OCI-LY3 (cell line): Measurements from ENCODE around the gene LARP1.

ENCODE experiments used
- H2AFZ ChIP-seq: fragments of 200-600, 300-600 bp; shearing (Covaris generic); 2 replicates; pipeline ENCODE4 v1.6.0; 2014; ENCODE audit warnings: antibody characterized with exemption, low read depth, low read length
- H3K27ac ChIP-seq: fragments of 200-600, 300-600 bp; sonication (generic); 2 replicates; pipeline ENCODE4 v1.5.1; 2014; ENCODE audit warnings: mild to moderate bottlenecking, low read length, moderate library complexity, mixed read lengths
- H3K27me3 ChIP-seq: fragments of 200-600, 300-600 bp; sonication (generic); 2 replicates; pipeline ENCODE4 v1.6.1; 2014; ENCODE audit warnings: low read depth, low read length, mixed read lengths
- H3K36me3 ChIP-seq: fragments of 200-600, 300-600 bp; sonication (generic); replicated peaks from 2 replicates; pipeline ENCODE3; 2014; ENCODE audit warnings: low read depth, low read length, mixed read lengths
- H3K4me1 ChIP-seq: fragments of 300-600, 200-600 bp; sonication (generic); 2 replicates; pipeline ENCODE4 v1.6.1; 2014; ENCODE audit warnings: low read length, mixed read lengths
- H3K4me2 ChIP-seq: fragments of 200-600, 300-600 bp; sonication (generic); 2 replicates; pipeline ENCODE4 v1.6.1; 2014; ENCODE audit warnings: low read length, mixed read lengths
- H3K4me3 ChIP-seq: fragments of 300-600, 200-600 bp; sonication (generic); 2 replicates; pipeline ENCODE4 v1.5.1; 2014; ENCODE audit warnings: antibody characterized with exemption, mild to moderate bottlenecking, low read length, moderate library complexity
- H3K79me2 ChIP-seq: fragments of 300-600, 200-600 bp; shearing (Covaris generic); 2 replicates; pipeline ENCODE4 v1.6.1; 2014; ENCODE audit warnings: mild to moderate bottlenecking, low read length, mixed read lengths
- H3K9ac ChIP-seq: fragments of 300-600, 200-600 bp; shearing (Covaris generic); 2 replicates; pipeline ENCODE4 v1.6.0; 2014; ENCODE audit warnings: mild to moderate bottlenecking, low read length, moderate library complexity
- H3K9me3 ChIP-seq: fragments of 200-600, 300-600 bp; shearing (Covaris generic); 2 replicates; pipeline ENCODE4 v1.6.1; 2014; ENCODE audit warnings: low read length, mixed read lengths; ENCODE audit not compliant: insufficient read depth
- H4K20me1 ChIP-seq: fragments of 200-600, 300-600 bp; sonication (generic); 2 replicates; pipeline ENCODE4 v1.6.1; 2016; ENCODE audit warnings: low read length, mixed read lengths; ENCODE audit not compliant: insufficient read depth
- EZH2phosphoT487 ChIP-seq: fragments of 200-600 bp; shearing (Covaris generic); IDR thresholded peaks from 2 replicates; pipeline ENCODE4 v1.6.1; 2018; ENCODE audit warnings: antibody characterized with exemption, mixed run types, low read depth
- TF ChIP-seq, protein P1 (sequence below): fragments of 200-600, 300-600 bp; sonication (generic); IDR thresholded peaks from 2 replicates; pipeline ENCODE4 v1.5.1; 2014; ENCODE audit warnings: antibody characterized with exemption, low read length, low read depth

The LARP1 gene

DNA sequence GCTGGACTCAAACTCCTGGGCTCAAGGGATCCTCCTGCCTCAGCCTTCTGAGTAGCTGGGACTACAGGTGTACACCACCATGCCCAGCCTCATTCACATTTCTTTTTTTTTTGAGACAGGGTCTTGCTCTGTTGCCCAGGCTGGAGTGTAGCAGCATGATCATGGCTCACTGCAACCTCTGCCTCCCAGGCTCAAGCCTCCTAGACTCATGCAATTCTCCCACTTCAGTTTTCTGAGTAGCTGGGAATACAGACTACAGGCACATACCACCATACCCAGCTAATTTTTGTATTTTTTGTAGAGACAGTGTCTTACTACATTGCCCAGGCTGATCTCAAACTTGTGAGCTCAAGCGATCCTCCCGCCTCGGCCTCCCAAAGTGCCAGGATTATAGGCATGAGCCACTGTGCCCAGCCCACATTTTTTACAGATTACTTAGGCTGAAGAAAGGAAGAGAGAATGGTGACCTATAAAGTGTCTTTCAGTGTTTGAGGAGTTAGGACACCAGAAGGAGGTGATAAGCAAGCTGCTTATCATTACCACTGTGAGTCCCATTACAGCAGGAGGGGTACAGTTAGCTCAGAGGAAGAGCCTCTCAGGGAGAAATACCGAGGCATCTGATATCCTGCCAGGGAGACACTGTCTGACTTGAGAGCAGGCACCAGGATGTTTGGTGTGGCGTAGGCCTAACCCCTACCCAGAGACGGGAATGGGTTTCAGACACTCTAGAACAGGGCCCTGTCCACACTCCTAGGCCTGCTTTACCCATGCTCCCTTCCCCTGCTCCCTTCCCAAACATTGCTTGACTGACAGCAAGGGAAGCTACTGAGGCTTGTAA, 85.5 kb downstream of the LARP1 start:
- no peak overlapping the region for H2AFZ ChIP-seq
- no peaks in the 10 kb centered on the region for H4K20me1 ChIP-seq
- H3K36me3 ChIP-seq, result no peaks in the 10 kb centered on the region
- no peaks in the 10 kb centered on the region for H3K9me3 ChIP-seq
- no peaks in the 10 kb centered on the region for H3K79me2 ChIP-seq
- H3K27me3 ChIP-seq, result no peaks in the 10 kb centered on the region
- no peaks in the 10 kb centered on the region for H3K4me1 ChIP-seq
- no peak overlapping the region for H3K4me3 ChIP-seq
- H3K9ac ChIP-seq, result no peak overlapping the region
- TF ChIP-seq, protein P1, sequence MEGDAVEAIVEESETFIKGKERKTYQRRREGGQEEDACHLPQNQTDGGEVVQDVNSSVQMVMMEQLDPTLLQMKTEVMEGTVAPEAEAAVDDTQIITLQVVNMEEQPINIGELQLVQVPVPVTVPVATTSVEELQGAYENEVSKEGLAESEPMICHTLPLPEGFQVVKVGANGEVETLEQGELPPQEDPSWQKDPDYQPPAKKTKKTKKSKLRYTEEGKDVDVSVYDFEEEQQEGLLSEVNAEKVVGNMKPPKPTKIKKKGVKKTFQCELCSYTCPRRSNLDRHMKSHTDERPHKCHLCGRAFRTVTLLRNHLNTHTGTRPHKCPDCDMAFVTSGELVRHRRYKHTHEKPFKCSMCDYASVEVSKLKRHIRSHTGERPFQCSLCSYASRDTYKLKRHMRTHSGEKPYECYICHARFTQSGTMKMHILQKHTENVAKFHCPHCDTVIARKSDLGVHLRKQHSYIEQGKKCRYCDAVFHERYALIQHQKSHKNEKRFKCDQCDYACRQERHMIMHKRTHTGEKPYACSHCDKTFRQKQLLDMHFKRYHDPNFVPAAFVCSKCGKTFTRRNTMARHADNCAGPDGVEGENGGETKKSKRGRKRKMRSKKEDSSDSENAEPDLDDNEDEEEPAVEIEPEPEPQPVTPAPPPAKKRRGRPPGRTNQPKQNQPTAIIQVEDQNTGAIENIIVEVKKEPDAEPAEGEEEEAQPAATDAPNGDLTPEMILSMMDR, result no peak
- TF ChIP-seq EZH2phosphoT487, result no peak
- no peak overlapping the region for H3K4me2 ChIP-seq
- no peak overlapping the region for H3K27ac ChIP-seq

- Histone ChIP-seq H3K9ac (no peak overlapping the region), H3K36me3 (no peaks in the 10 kb centered on the region), H3K4me2 (no peak overlapping the region), H3K27me3 (no peaks in the 10 kb centered on the region), H3K79me2 (no peaks in the 10 kb centered on the region), H3K4me1 (no peaks in the 10 kb centered on the region), H2AFZ (no peak overlapping the region), H3K9me3 (no peaks in the 10 kb centered on the region), H3K27ac (no peak overlapping the region), H3K4me3 (no peak overlapping the region), H4K20me1 (no peaks in the 10 kb centered on the region)
- TF ChIP-seq, protein P1, result no peak
- no peak for TF ChIP-seq EZH2phosphoT487
Observed at GRCh38 chr5:154841273-154841661, 86.1 kb downstream of the LARP1 start.

DNA sequence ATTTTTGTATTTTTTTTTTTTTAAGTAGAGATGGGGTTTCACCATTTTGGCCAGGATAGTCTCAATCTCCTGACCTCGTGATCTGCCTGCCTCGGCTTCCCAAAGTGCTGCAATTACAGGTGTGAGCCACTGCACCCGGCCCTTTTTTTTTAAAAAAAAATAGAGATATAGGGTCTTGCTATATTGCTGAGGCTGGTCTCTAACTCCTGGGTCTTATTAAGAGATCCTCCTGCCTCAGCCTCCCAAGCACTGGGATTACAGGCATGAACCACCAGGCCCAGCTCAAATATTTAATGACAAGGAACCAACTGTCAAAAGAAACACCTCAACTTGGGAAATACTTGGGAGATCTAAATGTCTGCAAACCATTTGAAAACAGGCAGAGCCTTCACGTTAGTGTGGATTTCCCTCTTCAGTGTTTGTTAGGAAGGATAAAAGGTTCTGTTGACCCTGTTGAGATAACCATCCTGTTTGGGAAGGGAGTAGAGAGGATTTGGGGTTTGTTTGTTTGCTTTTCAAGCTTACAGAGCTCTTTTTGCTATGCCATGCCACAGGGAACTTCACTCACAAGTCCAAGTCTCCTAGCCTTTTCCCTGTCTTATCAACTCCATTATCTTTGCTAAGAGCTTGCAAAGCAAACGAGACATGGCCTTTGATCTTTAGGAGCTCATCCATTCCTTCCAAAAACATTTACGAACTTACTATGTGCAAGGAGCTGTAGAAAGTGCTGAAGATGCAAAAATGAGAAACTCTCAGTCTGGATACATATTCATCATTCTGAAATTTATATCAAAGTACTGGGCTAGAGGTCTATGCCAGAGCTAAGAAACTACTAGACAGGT, 87.7 kb downstream of the LARP1 start:
- Histone ChIP-seq H3K9me3 (no peaks in the 10 kb centered on the region), H3K4me3 (no peak overlapping the region), H3K36me3 (no peaks in the 10 kb centered on the region), H4K20me1 (no peaks in the 10 kb centered on the region), H3K27ac (no peak overlapping the region), H3K4me2 (no peak overlapping the region), H3K4me1 (no peaks in the 10 kb centered on the region), H3K9ac (no peak overlapping the region), H3K27me3 (no peaks in the 10 kb centered on the region), H2AFZ (no peak overlapping the region), H3K79me2 (no peaks in the 10 kb centered on the region)
- no peak for TF ChIP-seq EZH2phosphoT487
- TF ChIP-seq, protein P1, result no peak

DNA sequence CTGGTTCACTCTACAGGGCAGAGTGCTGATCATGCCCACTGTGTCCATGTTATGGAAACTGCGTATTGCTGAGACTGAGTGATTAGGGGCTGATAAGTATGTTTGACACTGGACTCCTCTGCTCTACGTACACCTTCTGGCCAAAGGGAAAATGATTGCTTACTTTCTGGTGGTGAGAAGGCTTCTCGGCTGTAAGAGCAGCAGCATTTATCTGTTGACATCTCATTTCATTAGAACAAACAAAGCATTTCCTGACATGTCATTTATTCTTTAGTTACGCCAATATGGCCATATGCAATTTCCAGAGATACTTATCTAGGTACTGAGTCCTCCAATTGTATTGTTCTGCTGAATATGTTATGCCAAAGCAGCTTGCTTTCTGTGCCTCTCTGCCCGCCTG, 89.6 kb downstream of the LARP1 start:
- no peak overlapping the region for H3K9ac ChIP-seq
- TF ChIP-seq EZH2phosphoT487, result no peak
- TF ChIP-seq, protein P1, result no peak
- no peaks in the 10 kb centered on the region for H4K20me1 ChIP-seq
- H3K27ac ChIP-seq, result no peak overlapping the region
- no peak overlapping the region for H3K4me2 ChIP-seq
- no peak overlapping the region for H3K4me3 ChIP-seq
- H2AFZ ChIP-seq, result no peak overlapping the region
- no peaks in the 10 kb centered on the region for H3K79me2 ChIP-seq
- no peaks in the 10 kb centered on the region for H3K4me1 ChIP-seq
- no peaks in the 10 kb centered on the region for H3K27me3 ChIP-seq
- no peaks in the 10 kb centered on the region for H3K9me3 ChIP-seq
- H3K36me3 ChIP-seq, result no peaks in the 10 kb centered on the region
